NOMO-1 (cell line): ENCODE measurements around the gene CDK16.

ENCODE experiments used
- DNase-seq, 2 experiments: peaks; one replicate each; lab custom pipeline; 2025; ENCODE audit not compliant: unreplicated experiment in 2 of 2; lab: John Stamatoyannopoulos, UW

Gene CDK16

GRCh38 chrX:47185241-47185640, 33.2 kb upstream of the CDK16 start:
- no peak for DNase-seq

GRCh38 chrX:47186096-47186740, 32.3 kb upstream of the CDK16 start:
- DNase-seq = no peak

- DNase-seq = no peak
These were observed 31.3 kb upstream of the CDK16 start for GRCh38 chrX:47187106-47187677.

- no peak for DNase-seq
These were observed 28.6 kb upstream of the CDK16 start for GRCh38 chrX:47189906-47190305.

GRCh38 chrX:47190445-47191269, 27.8 kb upstream of the CDK16 start:
- peak; percentile 89 to 91 for DNase-seq

- peak in 1 of 2 experiments; percentile 30 for DNase-seq
These were observed 27.1 kb upstream of the CDK16 start for GRCh38 chrX:47191331-47191730.

- no peak for DNase-seq
These were observed 26.6 kb upstream of the CDK16 start for GRCh38 chrX:47191806-47192401.

- peak; percentile 97 to 99 for DNase-seq
These were observed 24.8 kb upstream of the CDK16 start, which contains the start of gene UBA1 for GRCh38 chrX:47193475-47194193. Gene UBA1, plus strand, starts transcription at chrX:47193829. Its CDS starts 4,974 bp downstream, at chrX:47198803.

GRCh38 chrX:47194194-47194787, 24.2 kb upstream of the CDK16 start:
- DNase-seq = no peak

- no peak for DNase-seq
These were observed 22.4 kb upstream of the CDK16 start for GRCh38 chrX:47196098-47196497.

GRCh38 chrX:47197526-47197925, 21.0 kb upstream of the CDK16 start:
- DNase-seq = no peak

GRCh38 chrX:47198026-47198686, 20.3 kb upstream of the CDK16 start:
- no peak for DNase-seq

- no peak for DNase-seq
These were observed 19.8 kb upstream of the CDK16 start for GRCh38 chrX:47198687-47199080.

GRCh38 chrX:47199286-47199685, 19.2 kb upstream of the CDK16 start:
- no peak for DNase-seq

GRCh38 chrX:47200385-47201150, 17.9 kb upstream of the CDK16 start:
- no peak for DNase-seq

- no peak for DNase-seq
These were observed 17.0 kb upstream of the CDK16 start for GRCh38 chrX:47201345-47201944.

- DNase-seq = no peak
These were observed 16.2 kb upstream of the CDK16 start for GRCh38 chrX:47202316-47202715.

- no peak for DNase-seq
These were observed 15.6 kb upstream of the CDK16 start for GRCh38 chrX:47202877-47203276.

- no peak for DNase-seq
These were observed 13.5 kb upstream of the CDK16 start for GRCh38 chrX:47204970-47205369.
